Stimulated activated naive CD8-positive, alpha-beta T cell treated with anti-CD3 and anti-CD28 coated beads, Interleukin-15, amount 100 ng/mL, for 72 hours (primary cell): ENCODE data around the gene ADH1C.
"Not testable (repeated sequence)": the region's sequence is repeated elsewhere in the genome, so short reads cannot be mapped to it uniquely, and the experiment has no call there.

ENCODE experiments used
- ATAC-seq: fragments of 150-1000 bp; cut with Tn5 transposase; 2 replicates; pipeline ENCODE4 v1.10.0; 2021; ENCODE audit warnings: mild to moderate bottlenecking, moderate library complexity
- DNase-seq, 2 donors: peaks; one replicate each; pipeline ENCODE4 v3.0.0; 2021 to 2022
- H3K27ac Mint-ChIP-seq, 2 donors: one replicate each; pipeline ENCODE4 v1.8.0; 2022; ENCODE audit warnings: mild to moderate bottlenecking in 2 of 2, mixed read lengths in 2 of 2, moderate library complexity in 2 of 2
- H3K27me3 Mint-ChIP-seq: one replicate; pipeline ENCODE4 v1.8.0; 2022; ENCODE audit warnings: mixed read lengths
- H3K4me1 Mint-ChIP-seq: one replicate; pipeline ENCODE4 v1.8.0; 2022; ENCODE audit warnings: mild to moderate bottlenecking, mixed read lengths
- H3K4me3 Mint-ChIP-seq, 2 donors: one replicate each; pipeline ENCODE4 v1.8.0; 2022; ENCODE audit warnings: mild to moderate bottlenecking in 2 of 2, mixed read lengths in 2 of 2, moderate library complexity in 1 of 2
- H3K9me3 Mint-ChIP-seq, 2 donors: one replicate each; pipeline ENCODE4 v1.8.0; 2022; ENCODE audit warnings: mixed read lengths in 2 of 2

The ADH1C gene

GRCh38 chr4:99330648-99331047 lies 21.9 kb downstream of the ADH1C start:
- H3K9me3 Mint-ChIP-seq = no peaks in the 10 kb centered on the region
- H3K4me1 Mint-ChIP-seq = no peaks in the 10 kb centered on the region
- no peak overlapping the region for H3K27ac Mint-ChIP-seq
- DNase-seq (no peak), ATAC-seq (no peak)
- no peaks in the 10 kb centered on the region for H3K27me3 Mint-ChIP-seq
- no peak overlapping the region for H3K4me3 Mint-ChIP-seq

- H3K27ac Mint-ChIP-seq = no peak overlapping the region
- H3K27me3 Mint-ChIP-seq = no peaks in the 10 kb centered on the region
- no peak for DNase-seq
- H3K4me3 Mint-ChIP-seq = no peak overlapping the region
- H3K4me1 Mint-ChIP-seq = no peaks in the 10 kb centered on the region
- no peaks in the 10 kb centered on the region for H3K9me3 Mint-ChIP-seq
- no peak for ATAC-seq
Measured at GRCh38 chr4:99329876-99330275, 22.7 kb downstream of the ADH1C start.

GRCh38 chr4:99324979-99325378 lies 27.6 kb downstream of the ADH1C start:
- Mint-ChIP-seq H3K4me1 (no peaks in the 10 kb centered on the region), H3K9me3 (no peaks in the 10 kb centered on the region), H3K4me3 (no peak overlapping the region), H3K27me3 (peaks cover 16% of the 10 kb centered on the region), H3K27ac (no peak overlapping the region)
- no peak for ATAC-seq
- no peak for DNase-seq

GRCh38 chr4:99324361-99324760 lies 28.2 kb downstream of the ADH1C start:
- Mint-ChIP-seq H3K9me3 (no peaks in the 10 kb centered on the region), H3K27me3 (peaks cover 16% of the 10 kb centered on the region), H3K4me3 (no peak overlapping the region), H3K27ac (no peak overlapping the region), H3K4me1 (no peaks in the 10 kb centered on the region)
- no peak for ATAC-seq
- no peak for DNase-seq

GRCh38 chr4:99323756-99324155 lies 28.8 kb downstream of the ADH1C start:
- peaks cover 16% of the 10 kb centered on the region for H3K27me3 Mint-ChIP-seq
- H3K4me1 Mint-ChIP-seq = no peaks in the 10 kb centered on the region
- DNase-seq (no peak), ATAC-seq (no peak)
- H3K4me3 Mint-ChIP-seq = no peak overlapping the region
- no peak overlapping the region for H3K27ac Mint-ChIP-seq
- H3K9me3 Mint-ChIP-seq = no peaks in the 10 kb centered on the region

- H3K27me3 Mint-ChIP-seq = peaks cover 16% of the 10 kb centered on the region
- H3K27ac Mint-ChIP-seq = no peak within 1 kb of the TSS
- no peak within 1 kb of the TSS for H3K4me3 Mint-ChIP-seq
- H3K4me1 Mint-ChIP-seq = no peaks in the 10 kb centered on the region
- no peaks in the 10 kb centered on the region for H3K9me3 Mint-ChIP-seq
- DNase-seq = no peak
- no peak for ATAC-seq
Measured at GRCh38 chr4:99321241-99322191, 31.0 kb downstream of the ADH1C start, which contains the start of gene ADH1B. Gene ADH1B (minus strand): TSS chr4:99321401. CDS start chr4:99321331, 70 bp downstream.

- not testable (repeated sequence) for H3K4me3 Mint-ChIP-seq, H3K9me3 Mint-ChIP-seq, DNase-seq, ATAC-seq, H3K27me3 Mint-ChIP-seq, H3K4me1 Mint-ChIP-seq, H3K27ac Mint-ChIP-seq
Measured at GRCh38 chr4:99317811-99318210, 34.7 kb downstream of the ADH1C start.

GRCh38 chr4:99317354-99317753 lies 35.2 kb downstream of the ADH1C start:
- Mint-ChIP-seq H3K27me3 (peaks cover 8% of the 10 kb centered on the region), H3K9me3 (no peaks in the 10 kb centered on the region), H3K4me1 (no peaks in the 10 kb centered on the region), H3K4me3 (no peak overlapping the region), H3K27ac (no peak overlapping the region)
- no peak for DNase-seq
- no peak for ATAC-seq

GRCh38 chr4:99315839-99316238 lies 36.7 kb downstream of the ADH1C start:
- H3K4me3 Mint-ChIP-seq = no peak overlapping the region
- ATAC-seq = no peak
- no peaks in the 10 kb centered on the region for H3K4me1 Mint-ChIP-seq
- H3K27me3 Mint-ChIP-seq = peaks cover 8% of the 10 kb centered on the region
- H3K9me3 Mint-ChIP-seq = no peaks in the 10 kb centered on the region
- H3K27ac Mint-ChIP-seq = no peak overlapping the region
- no peak for DNase-seq

- DNase-seq = no peak
- Mint-ChIP-seq H3K27ac (no peak overlapping the region), H3K4me3 (no peak overlapping the region), H3K9me3 (no peaks in the 10 kb centered on the region), H3K27me3 (peaks cover 8% of the 10 kb centered on the region), H3K4me1 (no peaks in the 10 kb centered on the region)
- no peak for ATAC-seq
Measured at GRCh38 chr4:99314211-99314610, 38.3 kb downstream of the ADH1C start.

- H3K4me1 Mint-ChIP-seq = no peaks in the 10 kb centered on the region
- DNase-seq (no peak), ATAC-seq (no peak)
- H3K27me3 Mint-ChIP-seq = no peaks in the 10 kb centered on the region
- no peak overlapping the region for H3K4me3 Mint-ChIP-seq
- H3K27ac Mint-ChIP-seq = no peak overlapping the region
- H3K9me3 Mint-ChIP-seq = no peaks in the 10 kb centered on the region
Measured at GRCh38 chr4:99310389-99310788, 42.2 kb downstream of the ADH1C start.

GRCh38 chr4:99305638-99306400 lies 46.7 kb downstream of the ADH1C start:
- no peak for DNase-seq
- Mint-ChIP-seq H3K9me3 (peaks cover 4 to 9% of the 10 kb centered on the region in 2 donors), H3K4me1 (no peaks in the 10 kb centered on the region), H3K27me3 (no peaks in the 10 kb centered on the region), H3K4me3 (no peak overlapping the region), H3K27ac (no peak overlapping the region)
- ATAC-seq = no peak

GRCh38 chr4:99301376-99302164 lies 51.0 kb downstream of the ADH1C start:
- no peak for ATAC-seq
- H3K4me3 Mint-ChIP-seq = no peak overlapping the region
- no peak for DNase-seq
- no peaks in the 10 kb centered on the region for H3K27me3 Mint-ChIP-seq
- peaks cover 30 to 32% of the 10 kb centered on the region in 2 donors for H3K9me3 Mint-ChIP-seq
- no peaks in the 10 kb centered on the region for H3K4me1 Mint-ChIP-seq
- H3K27ac Mint-ChIP-seq = no peak overlapping the region

GRCh38 chr4:99300934-99301333 lies 51.6 kb downstream of the ADH1C start:
- Mint-ChIP-seq H3K27me3 (no peaks in the 10 kb centered on the region), H3K4me1 (no peaks in the 10 kb centered on the region), H3K9me3 (peaks cover 36 to 38% of the 10 kb centered on the region in 2 donors), H3K4me3 (no peak overlapping the region), H3K27ac (no peak overlapping the region)
- DNase-seq (no peak), ATAC-seq (no peak)

GRCh38 chr4:99293357-99293756 lies 59.2 kb downstream of the ADH1C start:
- Mint-ChIP-seq H3K27me3 (peaks cover 9% of the 10 kb centered on the region), H3K9me3 (peaks cover 36 to 48% of the 10 kb centered on the region in 2 donors), H3K4me3 (no peak overlapping the region), H3K27ac (no peak overlapping the region), H3K4me1 (no peaks in the 10 kb centered on the region)
- DNase-seq = no peak
- ATAC-seq = no peak
